ENCODE measurements around the gene CHD2.
"Not testable (repeated sequence)": the region's sequence is repeated elsewhere in the genome, so short reads cannot be mapped to it uniquely, and the experiment has no call there.

Gene CHD2

GRCh38 chr15:92906563-92907081 is 6.5 kb downstream of the CHD2 start:
- DNase-seq (ENCODE audit: low spot score), result peak; percentile 70

GRCh38 chr15:92907229-92907628 is 7.1 kb downstream of the CHD2 start:
- no peak for DNase-seq (ENCODE audit: low spot score)

- DNase-seq (ENCODE audit: low spot score), result no peak
Measured at GRCh38 chr15:92907896-92908712, 8.0 kb downstream of the CHD2 start.

- DNase-seq (ENCODE audit: low spot score), result no peak
Measured at GRCh38 chr15:92908713-92909057, 8.6 kb downstream of the CHD2 start.

- no peak for DNase-seq (ENCODE audit: low spot score)
Measured at GRCh38 chr15:92909136-92909781, 9.1 kb downstream of the CHD2 start.

GRCh38 chr15:92910451-92910850 is 10.3 kb downstream of the CHD2 start:
- no peak for DNase-seq (ENCODE audit: low spot score)

- no peak for DNase-seq (ENCODE audit: low spot score)
Measured at GRCh38 chr15:92914103-92914499, 14.0 kb downstream of the CHD2 start.

- no peak for DNase-seq (ENCODE audit: low spot score)
Measured at GRCh38 chr15:92914768-92915221, 14.7 kb downstream of the CHD2 start.

GRCh38 chr15:92915766-92916435 is 15.8 kb downstream of the CHD2 start:
- DNase-seq (ENCODE audit: low spot score), result no peak

GRCh38 chr15:92917598-92918407 is 17.7 kb downstream of the CHD2 start:
- DNase-seq (ENCODE audit: low spot score), result peak; percentile 89

- DNase-seq (ENCODE audit: low spot score), result not testable (repeated sequence)
Measured at GRCh38 chr15:92918881-92919280, 18.8 kb downstream of the CHD2 start.

- no peak for DNase-seq (ENCODE audit: low spot score)
Measured at GRCh38 chr15:92920595-92921161, 20.6 kb downstream of the CHD2 start.

- DNase-seq (ENCODE audit: low spot score), result peak; percentile 52
Measured at GRCh38 chr15:92921215-92922131, 21.3 kb downstream of the CHD2 start.

- no peak for DNase-seq (ENCODE audit: low spot score)
Measured at GRCh38 chr15:92922418-92923002, 22.4 kb downstream of the CHD2 start.

- no peak for DNase-seq (ENCODE audit: low spot score)
Measured at GRCh38 chr15:92924216-92924615, 24.1 kb downstream of the CHD2 start.

GRCh38 chr15:92925454-92925853 is 25.3 kb downstream of the CHD2 start:
- DNase-seq (ENCODE audit: low spot score), result no peak

GRCh38 chr15:92928225-92928750 is 28.2 kb downstream of the CHD2 start:
- no peak for DNase-seq (ENCODE audit: low spot score)

- no peak for DNase-seq (ENCODE audit: low spot score)
Measured at GRCh38 chr15:92929002-92929401, 28.9 kb downstream of the CHD2 start.

- no peak for DNase-seq (ENCODE audit: low spot score)
Measured at GRCh38 chr15:92930054-92930621, 30.0 kb downstream of the CHD2 start.
